Smooth muscle cell (in vitro differentiated cells): Measurements from ENCODE around the gene MINK1. TPM values are rescaled to one million over a fixed set of nuclear protein-coding genes. Genes with fewer than 3 reads are reported as not detected.

Experiments used
- DNase-seq: peaks from one replicate; lab custom pipeline; 2025; ENCODE audit not compliant: unreplicated experiment; lab: John Stamatoyannopoulos, UW
- H2AFZ ChIP-seq: fragments of 200-600 bp; sonication (generic); 2 replicates; pipeline ENCODE4 v1.6.0; 2016; ENCODE audit warnings: antibody characterized with exemption, low read depth, mild to moderate bottlenecking
- H3F3A ChIP-seq: fragments of 200-600 bp; sonication (generic); 2 replicates; pipeline ENCODE4 v1.6.0; 2017; ENCODE audit warnings: antibody characterized with exemption, low read depth
- H3K27ac ChIP-seq: fragments of 200-600 bp; sonication (generic); 2 replicates; pipeline ENCODE4 v1.5.1; 2016; ENCODE audit warnings: low read depth, mild to moderate bottlenecking
- H3K27me3 ChIP-seq: fragments of 200-600 bp; sonication (generic); 2 replicates; pipeline ENCODE4 v1.6.1; 2016; ENCODE audit warnings: low read depth, mild to moderate bottlenecking
- H3K36me3 ChIP-seq: fragments of 200-600 bp; sonication (generic); 2 replicates; pipeline ENCODE4 v1.5.1; 2016; ENCODE audit warnings: low read depth
- H3K4me1 ChIP-seq: fragments of 200-600 bp; sonication (generic); 2 replicates; pipeline ENCODE4 v1.5.1; 2016; ENCODE audit warnings: low read depth
- H3K4me2 ChIP-seq: fragments of 200-600 bp; sonication (generic); 2 replicates; pipeline ENCODE4 v1.6.0; 2016; ENCODE audit warnings: mild to moderate bottlenecking
- H3K4me3 ChIP-seq: fragments of 200-600 bp; sonication (generic); 2 replicates; pipeline ENCODE4 v1.5.1; 2016; ENCODE audit warnings: mild to moderate bottlenecking
- H3K79me2 ChIP-seq: fragments of 200-600 bp; sonication (generic); 2 replicates; pipeline ENCODE4 v1.6.0; 2016; ENCODE audit warnings: low read depth, mild to moderate bottlenecking
- H3K9ac ChIP-seq: fragments of 200-600 bp; sonication (generic); 2 replicates; pipeline ENCODE4 v1.6.0; 2016; ENCODE audit warnings: low read depth
- H3K9me3 ChIP-seq: fragments of 200-600 bp; sonication (generic); replicated peaks from 2 replicates; pipeline ENCODE4 v1.5.1; 2016; ENCODE audit warnings: low read depth
- H4K20me1 ChIP-seq: fragments of 200-600 bp; sonication (generic); 2 replicates; pipeline ENCODE4 v1.6.0; 2016; ENCODE audit warnings: low read depth
- WGBS: methylation state at CpG from one replicate; pipeline ENCODE4 v1.1.7; 2016; ENCODE audit warnings: low lambda C conversion rate; 5-methylcytosine and 5-hydroxymethylcytosine counted together
- polyA plus RNA-seq: library from polyadenylated mRNA; unstranded; fragments of >200 nt; fragmentation: Nextera tagmentation; extraction: Ambion mirVana; gene quantifications from 2 replicates; pipeline ENCODE4 v1.2.1, GENCODE V29; 2016
- total RNA-seq: library from RNA; depleted of rRNA; stranded (reverse); fragments of >200 nt; gene quantifications from 2 replicates; pipeline ENCODE4 v1.2.3, GENCODE V29; 2014
- TF ChIP-seq, protein P1 (sequence below): fragments of 200-600 bp; sonication (generic); IDR thresholded peaks from 2 replicates; pipeline ENCODE4 v1.5.1; 2017; ENCODE audit warnings: borderline replicate concordance, mild to moderate bottlenecking, antibody characterized with exemption; ENCODE audit not compliant: insufficient read depth, poor library complexity, severe bottlenecking

The MINK1 gene
- total and polyA plus RNA-seq, 2 experiments from 2014 or later: 26.6 to 26.8 TPM

DNA sequence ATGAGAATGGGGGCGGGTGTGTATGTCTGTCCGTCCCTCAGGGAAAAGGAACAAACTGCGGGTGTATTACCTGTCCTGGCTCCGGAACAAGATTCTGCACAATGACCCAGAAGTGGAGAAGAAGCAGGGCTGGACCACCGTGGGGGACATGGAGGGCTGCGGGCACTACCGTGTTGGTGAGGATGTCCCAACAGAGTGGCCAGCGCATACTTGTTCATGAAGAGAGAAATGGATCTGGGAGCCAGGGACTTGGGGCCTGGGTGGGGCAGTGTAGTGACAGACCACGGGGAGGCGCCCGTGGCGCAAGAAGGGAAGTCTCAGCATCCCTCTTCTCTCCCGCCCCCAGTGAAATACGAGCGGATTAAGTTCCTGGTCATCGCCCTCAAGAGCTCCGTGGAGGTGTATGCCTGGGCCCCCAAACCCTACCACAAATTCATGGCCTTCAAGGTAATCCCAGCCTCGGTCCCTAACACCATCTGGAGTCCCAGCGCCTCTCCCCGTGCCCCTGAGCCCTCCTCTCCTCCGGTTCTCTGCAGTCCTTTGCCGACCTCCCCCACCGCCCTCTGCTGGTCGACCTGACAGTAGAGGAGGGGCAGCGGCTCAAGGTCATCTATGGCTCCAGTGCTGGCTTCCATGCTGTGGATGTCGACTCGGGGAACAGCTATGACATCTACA, 62.7 kb downstream of the MINK1 start:
- Histone ChIP-seq H2AFZ (no peak overlapping the region), H3K4me1 (no peaks in the 10 kb centered on the region), H3K36me3 (no peaks in the 10 kb centered on the region), H3K9ac (no peak overlapping the region), H3K79me2 (no peaks in the 10 kb centered on the region), H3F3A (no peaks in the 10 kb centered on the region), H3K9me3 (no peaks in the 10 kb centered on the region), H4K20me1 (no peaks in the 10 kb centered on the region), H3K27me3 (no peaks in the 10 kb centered on the region), H3K27ac (no peak overlapping the region), H3K4me3 (no peak overlapping the region), H3K4me2 (no peak overlapping the region)
- WGBS: 80% methylated on average over 20 of the region's 27 CpGs
- no peak for DNase-seq
- TF ChIP-seq, protein P1, sequence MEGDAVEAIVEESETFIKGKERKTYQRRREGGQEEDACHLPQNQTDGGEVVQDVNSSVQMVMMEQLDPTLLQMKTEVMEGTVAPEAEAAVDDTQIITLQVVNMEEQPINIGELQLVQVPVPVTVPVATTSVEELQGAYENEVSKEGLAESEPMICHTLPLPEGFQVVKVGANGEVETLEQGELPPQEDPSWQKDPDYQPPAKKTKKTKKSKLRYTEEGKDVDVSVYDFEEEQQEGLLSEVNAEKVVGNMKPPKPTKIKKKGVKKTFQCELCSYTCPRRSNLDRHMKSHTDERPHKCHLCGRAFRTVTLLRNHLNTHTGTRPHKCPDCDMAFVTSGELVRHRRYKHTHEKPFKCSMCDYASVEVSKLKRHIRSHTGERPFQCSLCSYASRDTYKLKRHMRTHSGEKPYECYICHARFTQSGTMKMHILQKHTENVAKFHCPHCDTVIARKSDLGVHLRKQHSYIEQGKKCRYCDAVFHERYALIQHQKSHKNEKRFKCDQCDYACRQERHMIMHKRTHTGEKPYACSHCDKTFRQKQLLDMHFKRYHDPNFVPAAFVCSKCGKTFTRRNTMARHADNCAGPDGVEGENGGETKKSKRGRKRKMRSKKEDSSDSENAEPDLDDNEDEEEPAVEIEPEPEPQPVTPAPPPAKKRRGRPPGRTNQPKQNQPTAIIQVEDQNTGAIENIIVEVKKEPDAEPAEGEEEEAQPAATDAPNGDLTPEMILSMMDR: no peak

DNA sequence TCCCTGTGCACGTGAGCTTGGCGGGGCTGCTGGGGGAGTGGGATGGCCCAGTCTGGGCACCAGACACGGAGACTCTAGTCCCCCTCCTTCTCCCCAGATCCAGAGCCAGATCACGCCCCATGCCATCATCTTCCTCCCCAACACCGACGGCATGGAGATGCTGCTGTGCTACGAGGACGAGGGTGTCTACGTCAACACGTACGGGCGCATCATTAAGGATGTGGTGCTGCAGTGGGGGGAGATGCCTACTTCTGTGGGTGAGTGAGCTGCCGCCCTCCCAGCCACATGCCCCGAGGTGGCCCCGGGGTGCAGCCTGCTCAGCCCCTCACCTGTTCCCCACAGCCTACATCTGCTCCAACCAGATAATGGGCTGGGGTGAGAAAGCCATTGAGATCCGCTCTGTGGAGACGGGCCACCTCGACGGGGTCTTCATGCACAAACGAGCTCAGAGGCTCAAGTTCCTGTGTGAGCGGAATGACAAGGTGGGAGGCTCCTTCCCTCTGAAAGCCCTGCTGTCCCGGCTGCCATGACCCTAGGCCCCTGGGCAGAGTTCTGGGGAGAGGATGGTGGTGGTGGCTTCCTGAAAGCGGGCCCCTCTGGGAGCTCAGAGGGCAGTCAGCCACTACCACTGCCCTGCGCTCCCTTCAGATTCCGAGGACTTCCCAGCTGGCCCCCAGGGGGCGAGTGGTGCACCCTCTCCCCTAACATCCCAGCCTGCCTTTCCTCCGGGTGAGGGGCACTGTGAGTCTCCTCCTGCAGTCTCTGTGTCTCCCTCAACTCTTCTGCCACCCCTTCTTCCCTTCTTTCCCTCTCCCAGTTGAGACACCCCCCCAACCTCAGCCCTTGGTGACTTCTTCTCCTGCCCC, 63.4 kb downstream of the MINK1 start:
- H3K9ac ChIP-seq: no peak overlapping the region
- no peak overlapping the region for H3K4me2 ChIP-seq
- H3K4me1 ChIP-seq: no peaks in the 10 kb centered on the region
- H4K20me1 ChIP-seq: no peaks in the 10 kb centered on the region
- H3K9me3 ChIP-seq: no peaks in the 10 kb centered on the region
- H3K79me2 ChIP-seq: no peaks in the 10 kb centered on the region
- no peaks in the 10 kb centered on the region for H3K36me3 ChIP-seq
- H2AFZ ChIP-seq: no peak overlapping the region
- TF ChIP-seq, protein P1: no peak
- WGBS: 96% methylated on average over 27 of the region's 27 CpGs
- H3K27me3 ChIP-seq: no peaks in the 10 kb centered on the region
- H3K4me3 ChIP-seq: no peak overlapping the region
- no peak for DNase-seq
- H3F3A ChIP-seq: no peaks in the 10 kb centered on the region
- no peak overlapping the region for H3K27ac ChIP-seq

DNA sequence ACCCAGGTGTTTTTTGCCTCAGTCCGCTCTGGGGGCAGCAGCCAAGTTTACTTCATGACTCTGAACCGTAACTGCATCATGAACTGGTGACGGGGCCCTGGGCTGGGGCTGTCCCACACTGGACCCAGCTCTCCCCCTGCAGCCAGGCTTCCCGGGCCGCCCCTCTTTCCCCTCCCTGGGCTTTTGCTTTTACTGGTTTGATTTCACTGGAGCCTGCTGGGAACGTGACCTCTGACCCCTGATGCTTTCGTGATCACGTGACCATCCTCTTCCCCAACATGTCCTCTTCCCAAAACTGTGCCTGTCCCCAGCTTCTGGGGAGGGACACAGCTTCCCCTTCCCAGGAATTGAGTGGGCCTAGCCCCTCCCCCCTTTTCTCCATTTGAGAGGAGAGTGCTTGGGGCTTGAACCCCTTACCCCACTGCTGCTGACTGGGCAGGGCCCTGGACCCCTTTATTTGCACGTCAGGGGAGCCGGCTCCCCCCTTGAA, 64.1 kb downstream of the MINK1 start:
- no peaks in the 10 kb centered on the region for H3K79me2 ChIP-seq
- H3K4me1 ChIP-seq: no peaks in the 10 kb centered on the region
- no peak overlapping the region for H3K27ac ChIP-seq
- peaks cover 6% of the 10 kb centered on the region for H3F3A ChIP-seq
- H4K20me1 ChIP-seq: no peaks in the 10 kb centered on the region
- no peak overlapping the region for H3K9ac ChIP-seq
- no peaks in the 10 kb centered on the region for H3K36me3 ChIP-seq
- WGBS: 98% methylated on average over 10 of the region's 10 CpGs
- TF ChIP-seq, protein P1: no peak
- no peak overlapping the region for H3K4me3 ChIP-seq
- no peaks in the 10 kb centered on the region for H3K9me3 ChIP-seq
- no peak overlapping the region for H2AFZ ChIP-seq
- H3K4me2 ChIP-seq: no peak overlapping the region
- no peak for DNase-seq
- no peaks in the 10 kb centered on the region for H3K27me3 ChIP-seq
